DMS114 treated with DMSO at 0.1 percent for 48 hours (cell line): ENCODE data around the gene XRCC4.

Experiments
- DNase-seq: peaks from one replicate; lab custom pipeline; 2025; ENCODE audit not compliant: unreplicated experiment; lab: John Stamatoyannopoulos, UW

Gene XRCC4

GRCh38 chr5:83173826-83174225 is 96.5 kb downstream of the XRCC4 start:
- no peak for DNase-seq

- no peak for DNase-seq
Measured at GRCh38 chr5:83177803-83178202, 100.5 kb downstream of the XRCC4 start.

GRCh38 chr5:83179966-83180365 is 102.6 kb downstream of the XRCC4 start:
- no peak for DNase-seq

GRCh38 chr5:83184534-83184933 is 107.2 kb downstream of the XRCC4 start:
- DNase-seq = no peak

- no peak for DNase-seq
Measured at GRCh38 chr5:83192947-83193346, 115.6 kb downstream of the XRCC4 start.

- no peak for DNase-seq
Measured at GRCh38 chr5:83197326-83197967, 120.1 kb downstream of the XRCC4 start.

- DNase-seq = no peak
Measured at GRCh38 chr5:83199126-83199525, 121.8 kb downstream of the XRCC4 start.

GRCh38 chr5:83204651-83205050 is 127.3 kb downstream of the XRCC4 start:
- no peak for DNase-seq

GRCh38 chr5:83209963-83210362 is 132.6 kb downstream of the XRCC4 start:
- DNase-seq = no peak

GRCh38 chr5:83219077-83219476 is 141.7 kb downstream of the XRCC4 start:
- no peak for DNase-seq

- DNase-seq = no peak
Measured at GRCh38 chr5:83219495-83219894, 142.1 kb downstream of the XRCC4 start.

- DNase-seq = no peak
Measured at GRCh38 chr5:83220331-83220730, 143.0 kb downstream of the XRCC4 start.

- no peak for DNase-seq
Measured at GRCh38 chr5:83222906-83223305, 145.6 kb downstream of the XRCC4 start.

GRCh38 chr5:83227611-83228010 is 150.3 kb downstream of the XRCC4 start:
- no peak for DNase-seq

- no peak for DNase-seq
Measured at GRCh38 chr5:83230511-83230910, 153.2 kb downstream of the XRCC4 start.

- DNase-seq = no peak
Measured at GRCh38 chr5:83244516-83244915, 167.2 kb downstream of the XRCC4 start.

GRCh38 chr5:83245037-83245436 is 167.7 kb downstream of the XRCC4 start:
- DNase-seq = no peak

GRCh38 chr5:83246071-83246470 is 168.7 kb downstream of the XRCC4 start:
- no peak for DNase-seq

- DNase-seq = no peak
Measured at GRCh38 chr5:83249156-83249555, 171.8 kb downstream of the XRCC4 start.

- no peak for DNase-seq
Measured at GRCh38 chr5:83251849-83252248, 174.5 kb downstream of the XRCC4 start.

GRCh38 chr5:83253720-83254119 is 176.4 kb downstream of the XRCC4 start:
- no peak for DNase-seq

- DNase-seq = no peak
Measured at GRCh38 chr5:83255268-83255667, 177.9 kb downstream of the XRCC4 start.

GRCh38 chr5:83256091-83256780 is 178.9 kb downstream of the XRCC4 start:
- DNase-seq = no peak
